SK-N-SH treated with all-trans-retinoic acid at 6 μM for 48 hours (cell line): ENCODE data around the gene CBL.
A peak's percentile ranks its signal among the peaks of the same experiment; 100 is the strongest.

Source experiments
- ATAC-seq: fragments of 200-7000 bp; cut with Tn5 transposase; 3 replicates; pipeline ENCODE4 v1.9.1; 2020; ENCODE audit warnings: mild to moderate bottlenecking, moderate library complexity
- ARNTL ChIP-seq: fragments of 450-650 bp; formaldehyde crosslinking; IDR thresholded peaks from 2 replicates; pipeline ENCODE4 v1.5.0; 2020; ENCODE audit warnings: low read depth, mild to moderate bottlenecking, moderate library complexity, borderline replicate concordance
- BACH2 ChIP-seq: fragments of 250-450 bp; sonication (Bioruptor Pico); IDR thresholded peaks from 2 replicates; pipeline ENCODE4 v1.9.0; 2021; ENCODE audit warnings: mild to moderate bottlenecking, borderline replicate concordance
- ESRRG ChIP-seq: fragments of 250-450 bp; sonication (Bioruptor Pico); IDR thresholded peaks from 2 replicates; pipeline ENCODE4 v1.6.1; 2021; ENCODE audit warnings: mild to moderate bottlenecking
- GLIS3 ChIP-seq: fragments of 250-450 bp; sonication (Bioruptor Pico); IDR thresholded peaks from 2 replicates; pipeline ENCODE4 v1.5.0; 2020; ENCODE audit warnings: mild to moderate bottlenecking, moderate library complexity
- OSR1 ChIP-seq: fragments of 250-450 bp; sonication (Bioruptor Pico); IDR thresholded peaks from 2 replicates; pipeline ENCODE4 v1.8.0; 2022; ENCODE audit warnings: moderate library complexity, mild to moderate bottlenecking, inconsistent platforms
- PATZ1 ChIP-seq: fragments of 250-450 bp; sonication (Bioruptor Pico); IDR thresholded peaks from 2 replicates; pipeline ENCODE4 v1.8.0; 2020; ENCODE audit warnings: mild to moderate bottlenecking, moderate library complexity, borderline replicate concordance
- POU6F1 ChIP-seq: fragments of 250-450 bp; sonication (Bioruptor Pico); IDR thresholded peaks from 2 replicates; pipeline ENCODE4 v1.8.0; 2021; ENCODE audit warnings: low read depth, mild to moderate bottlenecking, moderate library complexity, borderline replicate concordance
- PPARA ChIP-seq: fragments of 250-450 bp; sonication (Bioruptor Pico); IDR thresholded peaks from 2 replicates; pipeline ENCODE4 v1.5.0; 2020; ENCODE audit warnings: mild to moderate bottlenecking, borderline replicate concordance
- RARB ChIP-seq: fragments of 250-450 bp; sonication (Bioruptor Pico); IDR thresholded peaks from 2 replicates; pipeline ENCODE4 v1.8.0; 2021; ENCODE audit warnings: mild to moderate bottlenecking, moderate library complexity
- SNAI2 ChIP-seq: fragments of 250-450 bp; sonication (Bioruptor Pico); IDR thresholded peaks from 2 replicates; pipeline ENCODE4 v1.5.0; 2020; ENCODE audit warnings: mild to moderate bottlenecking, moderate library complexity
- TCF4 ChIP-seq: fragments of 250-450 bp; sonication (Bioruptor Pico); IDR thresholded peaks from 2 replicates; pipeline ENCODE4 v1.8.0; 2021; ENCODE audit warnings: mild to moderate bottlenecking, moderate library complexity, borderline replicate concordance
- TOX ChIP-seq: fragments of 250-450 bp; sonication (Bioruptor Pico); IDR thresholded peaks from 2 replicates; pipeline ENCODE4 v1.8.0; 2021; ENCODE audit warnings: mild to moderate bottlenecking, moderate library complexity, borderline replicate concordance
- ZC3H10 ChIP-seq: fragments of 250-450 bp; sonication (Bioruptor Pico); IDR thresholded peaks from 2 replicates; pipeline ENCODE4 v1.5.1; 2021; ENCODE audit warnings: mild to moderate bottlenecking, moderate library complexity
- ZFP3 ChIP-seq: fragments of 250-450 bp; sonication (Bioruptor Pico); IDR thresholded peaks from 2 replicates; pipeline ENCODE4 v1.5.0; 2020; ENCODE audit warnings: mild to moderate bottlenecking, moderate library complexity
- ZFP30 ChIP-seq: fragments of 450-650 bp; formaldehyde crosslinking; IDR thresholded peaks from 2 replicates; pipeline ENCODE4 v1.5.0; 2022; ENCODE audit warnings: mild to moderate bottlenecking, moderate library complexity
- ZNF565 ChIP-seq: fragments of 450-650 bp; formaldehyde crosslinking; conservative IDR thresholded peaks from 2 replicates; pipeline ENCODE4 v1.5.0; 2020; ENCODE audit warnings: low read depth, mild to moderate bottlenecking, moderate library complexity
- ZNF70 ChIP-seq: fragments of 450-650 bp; formaldehyde crosslinking; IDR thresholded peaks from 2 replicates; pipeline ENCODE4 v1.5.0; 2020; ENCODE audit warnings: mild to moderate bottlenecking, moderate library complexity
- ZNF8 ChIP-seq: fragments of 450-650 bp; formaldehyde crosslinking; IDR thresholded peaks from 2 replicates; pipeline ENCODE4 v1.5.0; 2020; ENCODE audit warnings: mild to moderate bottlenecking, moderate library complexity
- TF ChIP-seq, protein P1 (sequence below): fragments of 250-450 bp; sonication (Bioruptor Pico); IDR thresholded peaks from 2 replicates; pipeline ENCODE4 v1.5.1; 2021; ENCODE audit warnings: mild to moderate bottlenecking, moderate library complexity
- TF ChIP-seq, protein P2 (sequence below): fragments of 250-450 bp; sonication (Bioruptor Pico); IDR thresholded peaks from 2 replicates; pipeline ENCODE4 v1.5.1; 2020; ENCODE audit warnings: low read depth, mild to moderate bottlenecking, moderate library complexity
- TF ChIP-seq, protein P3 (sequence below): fragments of 250-450 bp; sonication (Bioruptor Pico); IDR thresholded peaks from 2 replicates; pipeline ENCODE4 v1.5.0; 2020; ENCODE audit warnings: mild to moderate bottlenecking, moderate library complexity

CBL gene

DNA sequence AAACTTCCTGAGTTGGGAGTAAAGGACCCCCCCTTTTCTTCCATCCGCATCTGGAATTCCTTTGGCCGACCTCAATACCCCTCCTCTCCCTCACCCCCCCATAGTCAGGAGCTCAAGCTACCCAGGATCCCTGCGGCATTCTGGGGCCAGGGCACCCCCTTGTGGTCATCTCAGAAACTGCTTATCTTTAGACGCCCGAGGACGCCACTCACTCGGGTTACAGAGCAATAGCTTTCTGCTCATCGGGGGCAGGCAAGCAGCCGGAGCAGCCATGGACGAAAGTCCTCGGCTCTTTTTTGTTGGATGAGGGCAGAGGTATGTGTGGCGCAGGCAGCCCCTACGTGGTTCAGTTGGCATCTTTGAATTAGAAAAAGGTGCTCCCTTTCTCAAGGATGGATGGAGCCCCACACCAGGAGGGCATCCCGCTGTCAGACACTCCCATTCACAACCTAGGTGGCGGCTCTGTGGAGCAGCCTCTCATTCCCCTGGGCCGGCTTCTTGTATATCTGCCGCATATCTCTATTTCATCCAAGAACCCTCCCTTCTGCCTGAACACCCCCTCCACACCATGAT is 132.3 kb downstream of the CBL start:
- TF ChIP-seq ESRRG (CRISPR knock-in tag) (no peak), OSR1 (CRISPR knock-in tag) (no peak), TOX (CRISPR knock-in tag) (no peak)
- TF ChIP-seq, all 23 proteins: peak for 0
- ATAC-seq, result peak; percentile 68

DNA sequence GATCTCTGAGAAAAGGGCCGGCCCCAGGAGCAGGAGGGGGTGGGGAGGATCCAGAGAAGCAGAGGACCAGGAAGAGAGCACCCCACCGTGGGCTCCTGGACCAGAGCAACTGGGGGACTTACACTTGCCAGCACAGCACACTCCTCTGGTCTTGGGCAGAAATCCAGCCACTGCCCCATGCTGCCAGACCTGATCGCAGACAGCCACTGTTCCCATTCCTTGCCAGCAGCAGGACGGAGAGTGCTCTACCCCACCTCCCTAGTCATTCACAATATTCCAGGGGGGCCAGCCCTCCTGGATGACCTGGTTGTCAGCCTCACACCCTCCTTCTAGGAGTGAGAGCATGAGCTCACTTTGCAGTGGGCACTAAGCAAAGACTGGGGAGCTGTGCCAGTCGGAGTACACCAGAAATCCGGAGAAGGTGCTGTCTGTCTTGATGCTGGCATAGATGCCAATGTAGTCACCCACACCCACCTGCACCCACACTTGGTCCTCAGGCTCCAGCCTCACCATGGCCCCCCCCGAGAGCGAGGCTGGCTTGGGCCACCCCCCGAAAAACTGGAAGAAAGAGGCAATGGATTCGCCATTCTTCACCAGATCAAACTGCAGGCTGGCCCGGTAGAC is 132.9 kb downstream of the CBL start:
- ATAC-seq, result no peak
- TF ChIP-seq ARNTL (no peak), RARB (CRISPR knock-in tag) (no peak), ZNF70 (CRISPR knock-in tag) (no peak), SNAI2 (CRISPR knock-in tag) (no peak), ZNF8 (CRISPR knock-in tag) (no peak), ZFP30 (CRISPR knock-in tag) (no peak), TOX (CRISPR knock-in tag) (no peak), TCF4 (CRISPR knock-in tag) (no peak), GLIS3 (CRISPR knock-in tag) (no peak), BACH2 (CRISPR knock-in tag) (no peak), ZFP3 (CRISPR knock-in tag) (no peak), ZC3H10 (CRISPR knock-in tag) (no peak), PATZ1 (CRISPR knock-in tag) (no peak), ZNF565 (no peak), ESRRG (CRISPR knock-in tag) (no peak), OSR1 (CRISPR knock-in tag) (no peak), PPARA (CRISPR knock-in tag) (no peak)
- TF ChIP-seq, protein P1, sequence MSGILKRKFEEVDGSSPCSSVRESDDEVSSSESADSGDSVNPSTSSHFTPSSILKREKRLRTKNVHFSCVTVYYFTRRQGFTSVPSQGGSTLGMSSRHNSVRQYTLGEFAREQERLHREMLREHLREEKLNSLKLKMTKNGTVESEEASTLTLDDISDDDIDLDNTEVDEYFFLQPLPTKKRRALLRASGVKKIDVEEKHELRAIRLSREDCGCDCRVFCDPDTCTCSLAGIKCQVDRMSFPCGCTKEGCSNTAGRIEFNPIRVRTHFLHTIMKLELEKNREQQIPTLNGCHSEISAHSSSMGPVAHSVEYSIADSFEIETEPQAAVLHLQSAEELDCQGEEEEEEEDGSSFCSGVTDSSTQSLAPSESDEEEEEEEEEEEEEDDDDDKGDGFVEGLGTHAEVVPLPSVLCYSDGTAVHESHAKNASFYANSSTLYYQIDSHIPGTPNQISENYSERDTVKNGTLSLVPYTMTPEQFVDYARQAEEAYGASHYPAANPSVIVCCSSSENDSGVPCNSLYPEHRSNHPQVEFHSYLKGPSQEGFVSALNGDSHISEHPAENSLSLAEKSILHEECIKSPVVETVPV (CRISPR knock-in tag), result no peak
- TF ChIP-seq, protein P2, sequence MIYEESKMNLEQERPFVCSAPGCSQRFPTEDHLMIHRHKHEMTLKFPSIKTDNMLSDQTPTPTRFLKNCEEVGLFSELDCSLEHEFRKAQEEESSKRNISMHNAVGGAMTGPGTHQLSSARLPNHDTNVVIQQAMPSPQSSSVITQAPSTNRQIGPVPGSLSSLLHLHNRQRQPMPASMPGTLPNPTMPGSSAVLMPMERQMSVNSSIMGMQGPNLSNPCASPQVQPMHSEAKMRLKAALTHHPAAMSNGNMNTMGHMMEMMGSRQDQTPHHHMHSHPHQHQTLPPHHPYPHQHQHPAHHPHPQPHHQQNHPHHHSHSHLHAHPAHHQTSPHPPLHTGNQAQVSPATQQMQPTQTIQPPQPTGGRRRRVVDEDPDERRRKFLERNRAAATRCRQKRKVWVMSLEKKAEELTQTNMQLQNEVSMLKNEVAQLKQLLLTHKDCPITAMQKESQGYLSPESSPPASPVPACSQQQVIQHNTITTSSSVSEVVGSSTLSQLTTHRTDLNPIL (CRISPR knock-in tag), result no peak
- TF ChIP-seq, protein P3, sequence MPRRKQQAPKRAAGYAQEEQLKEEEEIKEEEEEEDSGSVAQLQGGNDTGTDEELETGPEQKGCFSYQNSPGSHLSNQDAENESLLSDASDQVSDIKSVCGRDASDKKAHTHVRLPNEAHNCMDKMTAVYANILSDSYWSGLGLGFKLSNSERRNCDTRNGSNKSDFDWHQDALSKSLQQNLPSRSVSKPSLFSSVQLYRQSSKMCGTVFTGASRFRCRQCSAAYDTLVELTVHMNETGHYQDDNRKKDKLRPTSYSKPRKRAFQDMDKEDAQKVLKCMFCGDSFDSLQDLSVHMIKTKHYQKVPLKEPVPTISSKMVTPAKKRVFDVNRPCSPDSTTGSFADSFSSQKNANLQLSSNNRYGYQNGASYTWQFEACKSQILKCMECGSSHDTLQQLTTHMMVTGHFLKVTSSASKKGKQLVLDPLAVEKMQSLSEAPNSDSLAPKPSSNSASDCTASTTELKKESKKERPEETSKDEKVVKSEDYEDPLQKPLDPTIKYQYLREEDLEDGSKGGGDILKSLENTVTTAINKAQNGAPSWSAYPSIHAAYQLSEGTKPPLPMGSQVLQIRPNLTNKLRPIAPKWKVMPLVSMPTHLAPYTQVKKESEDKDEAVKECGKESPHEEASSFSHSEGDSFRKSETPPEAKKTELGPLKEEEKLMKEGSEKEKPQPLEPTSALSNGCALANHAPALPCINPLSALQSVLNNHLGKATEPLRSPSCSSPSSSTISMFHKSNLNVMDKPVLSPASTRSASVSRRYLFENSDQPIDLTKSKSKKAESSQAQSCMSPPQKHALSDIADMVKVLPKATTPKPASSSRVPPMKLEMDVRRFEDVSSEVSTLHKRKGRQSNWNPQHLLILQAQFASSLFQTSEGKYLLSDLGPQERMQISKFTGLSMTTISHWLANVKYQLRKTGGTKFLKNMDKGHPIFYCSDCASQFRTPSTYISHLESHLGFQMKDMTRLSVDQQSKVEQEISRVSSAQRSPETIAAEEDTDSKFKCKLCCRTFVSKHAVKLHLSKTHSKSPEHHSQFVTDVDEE (CRISPR knock-in tag), result no peak

- ATAC-seq, result peak; percentile 69
- TF ChIP-seq, protein P1 (CRISPR knock-in tag), result no peak
- TF ChIP-seq ZC3H10 (CRISPR knock-in tag), result no peak
- no peak for TF ChIP-seq TOX (CRISPR knock-in tag)
- no peak for TF ChIP-seq POU6F1 (CRISPR knock-in tag)
Measured at GRCh38 chr11:119339589-119340334, 133.6 kb downstream of the CBL start.
